Measurements from ENCODE around the gene PXK.

The PXK gene

GRCh38 chr3:58377168-58377567 lies 44.5 kb downstream of the PXK start:
- no peaks in the 10 kb centered on the region for H3K36me3 ChIP-seq (ENCODE audit: control insufficient read depth in 1 of 2, insufficient read depth in 2 of 2, low read length in 2 of 2)
- H3K27me3 ChIP-seq (ENCODE audit: control insufficient read depth in 1 of 2, insufficient read depth in 2 of 2, low read length in 2 of 2): no peaks in the 10 kb centered on the region
- no peaks in the 10 kb centered on the region for H3K4me1 ChIP-seq (ENCODE audit: control insufficient read depth in 1 of 2, insufficient read depth in 2 of 2, low read length in 2 of 2)
- H3K4me3 ChIP-seq (ENCODE audit: low read depth in 1 of 2, low read length in 2 of 2): no peak overlapping the region
- H3K27ac ChIP-seq (ENCODE audit: low read depth, low read length): no peak overlapping the region
- H3K9ac ChIP-seq (ENCODE audit: low read depth in 1 of 2, low read length in 2 of 2): no peak overlapping the region
- no peaks in the 10 kb centered on the region for H3K9me3 ChIP-seq (ENCODE audit: control insufficient read depth in 1 of 2, low read length in 2 of 2)

GRCh38 chr3:58377750-58378149 lies 45.1 kb downstream of the PXK start:
- no peak overlapping the region for H3K9ac ChIP-seq (ENCODE audit: low read depth in 1 of 2, low read length in 2 of 2)
- H3K27ac ChIP-seq (ENCODE audit: low read depth, low read length): no peak overlapping the region
- H3K4me3 ChIP-seq (ENCODE audit: low read depth in 1 of 2, low read length in 2 of 2): no peak overlapping the region
- H3K36me3 ChIP-seq (ENCODE audit: control insufficient read depth in 1 of 2, insufficient read depth in 2 of 2, low read length in 2 of 2): no peaks in the 10 kb centered on the region
- H3K4me1 ChIP-seq (ENCODE audit: control insufficient read depth in 1 of 2, insufficient read depth in 2 of 2, low read length in 2 of 2): no peaks in the 10 kb centered on the region
- no peaks in the 10 kb centered on the region for H3K27me3 ChIP-seq (ENCODE audit: control insufficient read depth in 1 of 2, insufficient read depth in 2 of 2, low read length in 2 of 2)
- H3K9me3 ChIP-seq (ENCODE audit: control insufficient read depth in 1 of 2, low read length in 2 of 2): no peaks in the 10 kb centered on the region

GRCh38 chr3:58379351-58380073 lies 46.8 kb downstream of the PXK start:
- Histone ChIP-seq H3K4me1 (ENCODE audit: control insufficient read depth in 1 of 2, insufficient read depth in 2 of 2, low read length in 2 of 2) (no peaks in the 10 kb centered on the region), H3K27ac (ENCODE audit: low read depth, low read length) (no peak overlapping the region), H3K9me3 (ENCODE audit: control insufficient read depth in 1 of 2, low read length in 2 of 2) (no peaks in the 10 kb centered on the region), H3K9ac (ENCODE audit: low read depth in 1 of 2, low read length in 2 of 2) (no peak overlapping the region), H3K36me3 (ENCODE audit: control insufficient read depth in 1 of 2, insufficient read depth in 2 of 2, low read length in 2 of 2) (peaks cover 0 to 4% of the 10 kb centered on the region in 2 donors), H3K27me3 (ENCODE audit: control insufficient read depth in 1 of 2, insufficient read depth in 2 of 2, low read length in 2 of 2) (no peaks in the 10 kb centered on the region), H3K4me3 (ENCODE audit: low read depth in 1 of 2, low read length in 2 of 2) (no peak overlapping the region)

- H3K27me3 ChIP-seq (ENCODE audit: control insufficient read depth in 1 of 2, insufficient read depth in 2 of 2, low read length in 2 of 2): no peaks in the 10 kb centered on the region
- no peak overlapping the region for H3K9ac ChIP-seq (ENCODE audit: low read depth in 1 of 2, low read length in 2 of 2)
- H3K4me3 ChIP-seq (ENCODE audit: low read depth in 1 of 2, low read length in 2 of 2): no peak overlapping the region
- peaks cover 0 to 5% of the 10 kb centered on the region in 2 donors for H3K4me1 ChIP-seq (ENCODE audit: control insufficient read depth in 1 of 2, insufficient read depth in 2 of 2, low read length in 2 of 2)
- no peak overlapping the region for H3K27ac ChIP-seq (ENCODE audit: low read depth, low read length)
- peaks cover 0 to 4% of the 10 kb centered on the region in 2 donors for H3K36me3 ChIP-seq (ENCODE audit: control insufficient read depth in 1 of 2, insufficient read depth in 2 of 2, low read length in 2 of 2)
- no peaks in the 10 kb centered on the region for H3K9me3 ChIP-seq (ENCODE audit: control insufficient read depth in 1 of 2, low read length in 2 of 2)
These were observed 50.8 kb downstream of the PXK start for GRCh38 chr3:58383476-58383875.

- Histone ChIP-seq H3K9me3 (ENCODE audit: control insufficient read depth in 1 of 2, low read length in 2 of 2) (no peaks in the 10 kb centered on the region), H3K9ac (ENCODE audit: low read depth in 1 of 2, low read length in 2 of 2) (no peak overlapping the region), H3K4me1 (ENCODE audit: control insufficient read depth in 1 of 2, insufficient read depth in 2 of 2, low read length in 2 of 2) (peaks cover 0 to 5% of the 10 kb centered on the region in 2 donors), H3K27me3 (ENCODE audit: control insufficient read depth in 1 of 2, insufficient read depth in 2 of 2, low read length in 2 of 2) (no peaks in the 10 kb centered on the region), H3K27ac (ENCODE audit: low read depth, low read length) (no peak overlapping the region), H3K36me3 (ENCODE audit: control insufficient read depth in 1 of 2, insufficient read depth in 2 of 2, low read length in 2 of 2) (peaks cover 0 to 4% of the 10 kb centered on the region in 2 donors), H3K4me3 (ENCODE audit: low read depth in 1 of 2, low read length in 2 of 2) (no peak overlapping the region)
These were observed 51.2 kb downstream of the PXK start for GRCh38 chr3:58383904-58384303.

- Histone ChIP-seq H3K9me3 (ENCODE audit: control insufficient read depth in 1 of 2, low read length in 2 of 2) (no peaks in the 10 kb centered on the region), H3K4me1 (ENCODE audit: control insufficient read depth in 1 of 2, insufficient read depth in 2 of 2, low read length in 2 of 2) (peaks cover 0 to 5% of the 10 kb centered on the region in 2 donors), H3K27ac (ENCODE audit: low read depth, low read length) (no peak overlapping the region), H3K27me3 (ENCODE audit: control insufficient read depth in 1 of 2, insufficient read depth in 2 of 2, low read length in 2 of 2) (no peaks in the 10 kb centered on the region), H3K36me3 (ENCODE audit: control insufficient read depth in 1 of 2, insufficient read depth in 2 of 2, low read length in 2 of 2) (peaks cover 0 to 4% of the 10 kb centered on the region in 2 donors), H3K9ac (ENCODE audit: low read depth in 1 of 2, low read length in 2 of 2) (no peak overlapping the region), H3K4me3 (ENCODE audit: low read depth in 1 of 2, low read length in 2 of 2) (no peak overlapping the region)
These were observed 51.8 kb downstream of the PXK start for GRCh38 chr3:58384381-58385090.

- peaks cover 0 to 7% of the 10 kb centered on the region in 2 donors for H3K4me1 ChIP-seq (ENCODE audit: control insufficient read depth in 1 of 2, insufficient read depth in 2 of 2, low read length in 2 of 2)
- no peak overlapping the region for H3K4me3 ChIP-seq (ENCODE audit: low read depth in 1 of 2, low read length in 2 of 2)
These were observed 54.1 kb downstream of the PXK start for GRCh38 chr3:58386626-58387365.

GRCh38 chr3:58387650-58388546 lies 55.2 kb downstream of the PXK start:
- Histone ChIP-seq H3K27me3 (ENCODE audit: control insufficient read depth in 1 of 2, insufficient read depth in 2 of 2, low read length in 2 of 2) (no peaks in the 10 kb centered on the region), H3K9me3 (ENCODE audit: control insufficient read depth in 1 of 2, low read length in 2 of 2) (no peaks in the 10 kb centered on the region), H3K9ac (ENCODE audit: low read depth in 1 of 2, low read length in 2 of 2) (no peak overlapping the region), H3K27ac (ENCODE audit: low read depth, low read length) (peak overlapping the region; percentile 16), H3K4me1 (ENCODE audit: control insufficient read depth in 1 of 2, insufficient read depth in 2 of 2, low read length in 2 of 2) (peaks cover 0 to 12% of the 10 kb centered on the region in 2 donors), H3K36me3 (ENCODE audit: control insufficient read depth in 1 of 2, insufficient read depth in 2 of 2, low read length in 2 of 2) (peaks cover 0 to 4% of the 10 kb centered on the region in 2 donors), H3K4me3 (ENCODE audit: low read depth in 1 of 2, low read length in 2 of 2) (no peak overlapping the region)

More at GRCh38 chr3:58386626-58387365, 54.1 kb downstream of the PXK start:
- Histone ChIP-seq H3K9me3 (ENCODE audit: control insufficient read depth in 1 of 2, low read length in 2 of 2) (no peaks in the 10 kb centered on the region), H3K27me3 (ENCODE audit: control insufficient read depth in 1 of 2, insufficient read depth in 2 of 2, low read length in 2 of 2) (no peaks in the 10 kb centered on the region), H3K36me3 (ENCODE audit: control insufficient read depth in 1 of 2, insufficient read depth in 2 of 2, low read length in 2 of 2) (peaks cover 0 to 4% of the 10 kb centered on the region in 2 donors), H3K27ac (ENCODE audit: low read depth, low read length) (peak overlapping the region; percentile 16), H3K9ac (ENCODE audit: low read depth in 1 of 2, low read length in 2 of 2) (no peak overlapping the region)

- H3K4me3 ChIP-seq (ENCODE audit: low read depth in 1 of 2, low read length in 2 of 2): no peak overlapping the region
- H3K36me3 ChIP-seq (ENCODE audit: control insufficient read depth in 1 of 2, insufficient read depth in 2 of 2, low read length in 2 of 2): no peaks in the 10 kb centered on the region
- no peak overlapping the region for H3K27ac ChIP-seq (ENCODE audit: low read depth, low read length)
- no peaks in the 10 kb centered on the region for H3K27me3 ChIP-seq (ENCODE audit: control insufficient read depth in 1 of 2, insufficient read depth in 2 of 2, low read length in 2 of 2)
- H3K9ac ChIP-seq (ENCODE audit: low read depth in 1 of 2, low read length in 2 of 2): no peak overlapping the region
- H3K9me3 ChIP-seq (ENCODE audit: control insufficient read depth in 1 of 2, low read length in 2 of 2): no peaks in the 10 kb centered on the region
- peaks cover 0 to 12% of the 10 kb centered on the region in 2 donors for H3K4me1 ChIP-seq (ENCODE audit: control insufficient read depth in 1 of 2, insufficient read depth in 2 of 2, low read length in 2 of 2)
These were observed 55.9 kb downstream of the PXK start for GRCh38 chr3:58388550-58389091.

Measured in duodenal mucosa (tissue), 2 donors.